T-helper 9 cell (primary cell): ENCODE results near the gene EPHB4.

Source experiments
- DNase-seq: peaks from one replicate; pipeline ENCODE4 v3.0.0-alpha.2; 2020

The EPHB4 gene

DNA sequence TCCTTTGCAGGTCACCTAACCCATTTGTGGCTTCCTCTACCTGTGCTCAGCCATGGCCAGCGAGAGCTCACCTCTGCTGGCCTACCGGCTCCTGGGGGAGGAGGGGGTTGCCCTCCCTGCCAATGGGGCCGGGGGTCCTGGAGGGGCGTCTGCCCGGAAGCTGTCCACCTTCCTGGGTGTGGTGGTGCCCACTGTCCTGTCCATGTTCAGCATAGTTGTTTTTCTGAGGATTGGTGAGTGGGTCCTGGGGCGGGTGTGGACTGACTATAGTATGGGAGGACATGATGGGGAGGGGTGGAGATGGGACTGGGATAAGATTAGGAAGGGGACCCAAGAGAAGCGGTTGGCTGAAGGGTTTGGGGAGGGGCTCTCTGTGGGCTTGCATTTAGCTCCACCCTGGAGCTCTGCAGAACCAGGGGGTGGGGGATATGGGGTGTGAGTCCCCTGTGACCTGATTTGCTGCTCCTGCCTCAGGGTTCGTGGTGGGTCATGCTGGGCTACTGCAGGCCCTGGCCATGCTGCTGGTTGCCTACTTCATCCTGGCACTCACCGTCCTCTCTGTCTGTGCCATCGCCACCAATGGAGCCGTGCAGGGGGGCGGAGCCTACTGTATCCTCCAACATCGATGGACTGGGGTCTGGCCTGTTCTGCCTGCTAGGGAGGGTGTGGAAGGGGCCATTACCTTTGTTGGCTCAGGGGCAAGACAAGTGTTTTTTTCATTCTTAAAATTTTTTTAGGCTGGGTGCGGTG lies 27.0 kb upstream of the EPHB4 start:
- no peak for DNase-seq

- DNase-seq: peak; percentile 79
These were observed 24.9 kb upstream of the EPHB4 start, which contains the start of gene SLC12A9 for GRCh38 chr7:100852048-100852872. SLC12A9 (plus strand) TSS chr7:100852713; CDS start chr7:100854198, 1,485 bp downstream.

DNA sequence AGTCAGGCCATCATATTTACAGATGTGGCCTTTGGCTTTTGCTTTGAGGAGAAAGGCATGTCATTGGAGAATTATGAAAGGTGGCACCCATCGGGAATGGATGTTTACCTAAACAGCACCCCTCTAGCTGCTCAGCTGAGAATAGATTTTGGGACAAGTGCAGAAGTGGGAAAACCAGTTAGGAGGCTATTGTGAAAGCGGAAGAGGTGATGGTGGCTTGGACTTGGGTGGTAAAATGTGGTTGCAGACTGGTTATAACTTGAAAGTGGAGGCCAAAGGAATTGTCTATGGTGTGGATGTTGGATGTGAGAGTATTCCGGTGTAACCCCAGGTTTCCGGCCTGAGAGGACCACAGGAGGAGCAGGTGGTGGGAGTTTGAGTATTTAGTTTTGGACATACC lies 20.0 kb upstream of the EPHB4 start:
- no peak for DNase-seq

- no peak for DNase-seq
These were observed 13.3 kb upstream of the EPHB4 start for GRCh38 chr7:100840470-100841100.

DNA sequence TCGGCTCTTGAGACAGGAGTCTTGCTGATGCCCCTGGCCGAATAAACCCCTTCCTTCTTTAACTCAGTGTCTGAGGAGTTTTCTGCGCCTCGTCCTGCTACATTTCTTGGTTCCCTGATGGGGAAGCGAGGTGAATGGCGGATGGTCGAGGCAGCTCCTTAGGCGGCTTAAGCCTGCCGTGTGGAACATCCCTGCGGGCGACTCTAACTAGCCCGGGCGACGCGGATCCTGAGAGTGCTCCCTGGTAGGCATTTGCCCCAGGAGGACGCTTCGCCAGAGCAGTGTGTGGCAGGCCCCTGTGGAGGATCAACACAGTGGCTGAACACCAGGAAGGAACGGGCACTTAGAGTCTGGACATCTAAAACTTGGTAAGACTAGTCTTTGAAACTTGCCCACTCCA lies 12.0 kb upstream of the EPHB4 start:
- no peak for DNase-seq

GRCh38 chr7:100837099-100837836 lies 9.9 kb upstream of the EPHB4 start:
- peak; percentile 55 for DNase-seq

DNA sequence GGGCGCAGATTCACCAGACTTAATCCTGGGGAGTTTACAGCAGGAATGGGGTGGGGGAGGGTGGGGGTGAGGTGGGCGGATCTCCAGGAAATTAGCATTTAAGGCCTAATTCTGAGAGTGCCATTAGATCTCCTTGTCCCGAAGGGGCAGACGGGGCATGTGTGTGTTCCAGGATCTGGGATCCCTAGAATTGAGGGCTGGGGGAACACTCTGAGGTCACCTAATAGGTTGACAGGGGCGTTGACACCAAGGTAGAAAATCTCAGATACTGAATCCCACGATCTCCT lies 9.4 kb upstream of the EPHB4 start:
- DNase-seq: no peak

DNA sequence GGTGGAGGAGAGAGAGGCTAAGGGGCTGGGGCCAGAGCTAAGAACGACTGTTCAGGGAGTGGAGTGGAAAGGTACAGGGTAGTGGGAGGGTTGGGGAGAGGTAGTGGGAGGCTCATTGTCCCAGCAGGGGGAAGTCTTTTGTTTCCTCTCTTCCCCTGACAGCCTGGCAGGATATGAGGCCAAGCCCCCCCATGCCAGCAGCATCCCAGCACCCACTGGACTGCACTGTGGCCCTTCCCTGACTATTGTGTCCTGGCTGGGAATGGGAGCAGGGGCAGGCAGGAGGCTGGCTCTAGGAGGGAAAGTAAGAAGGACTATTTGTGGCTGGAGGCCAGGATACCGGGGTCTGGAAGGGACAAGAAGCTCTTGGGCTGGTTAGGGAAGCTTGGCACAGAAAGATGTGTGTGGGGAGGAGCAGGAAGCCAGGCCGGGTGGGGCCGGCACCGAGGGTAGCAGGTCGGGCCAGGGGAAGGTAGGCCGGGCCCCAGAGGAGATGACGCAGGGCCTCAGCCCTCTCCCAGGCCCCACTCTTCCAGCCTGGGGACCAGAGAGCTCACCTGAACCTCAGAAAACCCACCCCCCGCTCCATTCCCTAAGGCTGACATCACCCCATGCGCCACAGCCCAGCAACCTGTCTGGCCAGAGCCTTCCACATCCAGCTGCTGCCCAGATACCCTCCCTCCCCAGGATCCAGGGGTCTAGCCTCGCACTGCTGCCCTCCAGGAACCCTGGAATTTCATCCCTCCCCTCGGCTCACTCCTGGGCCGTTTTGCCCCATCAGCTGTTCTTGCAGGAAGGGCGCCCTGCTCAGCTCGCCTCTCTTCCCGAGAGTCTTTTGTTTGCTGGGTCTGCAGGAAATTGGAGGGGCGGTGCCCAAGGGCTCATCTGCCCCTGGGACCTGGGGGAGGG lies 8.8 kb upstream of the EPHB4 start:
- no peak for DNase-seq

- no peak for DNase-seq
These were observed 4.9 kb upstream of the EPHB4 start for GRCh38 chr7:100832281-100832633.

- DNase-seq: no peak
These were observed 3.1 kb upstream of the EPHB4 start for GRCh38 chr7:100830396-100830795.

DNA sequence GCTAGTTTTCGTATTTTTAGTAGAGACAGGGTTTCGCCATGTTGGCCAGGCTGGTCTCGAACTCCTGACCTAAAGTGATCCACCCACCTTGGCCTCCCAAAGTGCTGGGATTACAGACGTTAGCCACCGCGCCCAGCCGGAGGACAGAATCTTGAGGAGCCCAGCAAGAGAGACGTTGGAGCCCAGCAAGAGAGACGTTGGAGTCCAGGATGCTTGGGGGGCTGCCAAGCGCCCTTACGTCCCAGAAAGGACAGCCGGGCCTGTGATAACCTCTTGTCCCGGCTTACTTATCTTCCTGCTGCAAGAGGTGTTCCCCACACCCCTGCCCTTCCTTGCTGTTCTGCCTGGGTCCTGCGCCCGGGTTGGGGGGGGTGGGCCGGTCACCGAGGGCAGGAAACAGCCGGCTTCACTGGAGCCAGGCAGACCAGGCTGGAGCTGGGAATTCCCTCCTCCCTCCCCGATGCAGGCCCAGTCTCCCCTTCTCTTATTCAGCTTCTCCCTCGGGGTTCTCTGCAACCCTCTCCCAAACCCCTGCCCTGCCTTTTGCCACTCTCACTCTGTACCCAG lies 1.9 kb upstream of the EPHB4 start:
- no peak for DNase-seq

DNA sequence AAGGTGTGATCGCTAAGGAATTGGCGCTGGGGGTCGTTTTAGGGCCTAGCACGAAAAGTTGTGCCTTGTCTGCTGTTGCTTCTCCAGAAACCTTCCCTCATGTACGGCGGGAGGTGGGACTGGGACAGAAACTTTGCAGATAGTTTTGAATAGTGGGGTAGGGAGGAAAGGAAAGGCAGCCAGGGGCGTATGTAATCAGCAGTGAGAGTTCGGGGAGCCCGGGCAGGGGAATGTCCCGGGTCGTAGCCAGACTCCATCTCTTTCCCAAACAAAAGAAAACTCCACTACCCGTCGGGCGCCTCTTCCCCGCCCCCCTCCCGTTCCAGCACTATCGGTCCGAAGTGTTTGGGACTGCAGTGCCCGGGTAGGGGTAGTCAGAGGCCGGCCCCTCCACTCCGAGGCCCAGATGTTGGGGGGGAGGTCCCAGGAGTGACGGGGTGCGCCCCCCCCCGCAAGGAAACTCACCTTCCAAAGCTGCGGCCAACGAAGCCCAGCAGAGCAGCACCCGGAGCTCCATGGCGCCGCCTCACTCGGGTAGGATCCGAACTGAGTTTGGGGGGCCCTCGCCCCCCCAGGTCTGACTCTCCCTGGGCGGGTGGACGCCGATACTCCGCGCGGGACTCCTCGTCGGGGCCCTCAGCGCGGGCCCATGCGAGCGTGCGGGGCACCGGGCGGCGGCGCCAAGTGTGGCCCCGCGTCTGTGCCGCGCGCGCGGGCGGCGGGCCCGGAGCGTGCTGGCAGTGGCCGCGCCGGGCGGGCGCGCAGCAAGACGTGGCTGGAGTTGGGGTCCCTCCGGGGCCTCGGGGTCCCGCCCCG lies 601 bp downstream of the EPHB4 start:
- DNase-seq: no peak

DNA sequence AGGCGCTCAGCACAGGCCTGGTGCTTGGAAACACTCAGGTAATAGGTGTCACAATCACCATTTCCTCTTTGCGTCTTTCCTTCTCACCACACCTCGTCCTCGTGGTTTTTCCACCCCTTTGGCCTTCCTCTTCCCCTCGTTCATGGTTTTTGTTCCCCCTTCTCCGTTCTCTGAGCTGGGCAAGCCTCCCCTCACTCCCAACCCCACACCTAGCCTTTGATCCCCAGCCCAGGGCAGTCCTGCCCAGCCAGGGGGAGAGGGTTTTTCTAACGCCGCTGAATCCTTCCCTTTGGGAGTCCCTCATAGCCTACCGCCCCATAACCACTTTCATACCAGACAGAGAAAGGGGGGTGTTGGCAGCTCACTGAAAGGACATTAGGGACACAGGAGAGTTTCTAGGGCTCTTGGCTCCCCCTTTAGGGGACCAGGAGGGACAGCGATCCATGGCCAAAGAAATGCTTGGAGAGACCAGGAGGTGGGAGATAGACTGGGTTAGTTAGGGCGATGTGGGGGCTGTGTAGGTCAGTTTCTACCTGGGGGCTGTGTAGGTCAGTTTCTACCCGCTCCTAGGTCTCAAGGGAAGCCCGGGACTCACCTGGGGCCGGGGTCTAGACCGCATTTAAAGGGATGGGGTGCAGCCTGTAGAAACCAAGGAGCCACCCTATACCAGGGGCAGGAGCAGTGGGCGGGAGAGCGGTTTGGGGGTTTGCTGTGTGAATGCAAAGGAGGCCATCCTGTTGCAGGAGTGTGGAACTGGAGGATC lies 1.4 kb downstream of the EPHB4 start:
- no peak for DNase-seq

DNA sequence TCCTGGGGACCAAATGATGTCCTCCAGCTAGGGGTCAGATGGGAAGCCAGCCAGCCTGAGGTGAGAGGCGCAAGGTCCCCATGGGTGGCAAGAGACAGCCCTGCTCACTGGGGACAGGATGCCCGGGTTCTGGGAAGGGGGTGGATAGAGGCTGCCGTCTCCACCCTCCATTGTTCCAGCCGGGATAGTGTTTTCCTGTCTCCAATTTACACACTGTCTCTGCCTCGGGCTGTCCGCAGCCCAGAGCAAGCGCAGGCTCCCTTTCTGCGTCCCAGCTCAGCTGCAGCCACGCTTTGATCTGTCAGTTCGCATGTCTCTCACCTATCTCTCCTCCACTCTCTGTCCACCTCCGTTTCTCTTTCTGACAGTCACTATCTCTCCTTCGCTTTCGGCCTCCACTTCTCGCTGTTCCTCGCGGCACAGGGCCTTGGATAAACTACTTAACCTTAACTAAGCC lies 2.1 kb downstream of the EPHB4 start:
- no peak for DNase-seq

DNA sequence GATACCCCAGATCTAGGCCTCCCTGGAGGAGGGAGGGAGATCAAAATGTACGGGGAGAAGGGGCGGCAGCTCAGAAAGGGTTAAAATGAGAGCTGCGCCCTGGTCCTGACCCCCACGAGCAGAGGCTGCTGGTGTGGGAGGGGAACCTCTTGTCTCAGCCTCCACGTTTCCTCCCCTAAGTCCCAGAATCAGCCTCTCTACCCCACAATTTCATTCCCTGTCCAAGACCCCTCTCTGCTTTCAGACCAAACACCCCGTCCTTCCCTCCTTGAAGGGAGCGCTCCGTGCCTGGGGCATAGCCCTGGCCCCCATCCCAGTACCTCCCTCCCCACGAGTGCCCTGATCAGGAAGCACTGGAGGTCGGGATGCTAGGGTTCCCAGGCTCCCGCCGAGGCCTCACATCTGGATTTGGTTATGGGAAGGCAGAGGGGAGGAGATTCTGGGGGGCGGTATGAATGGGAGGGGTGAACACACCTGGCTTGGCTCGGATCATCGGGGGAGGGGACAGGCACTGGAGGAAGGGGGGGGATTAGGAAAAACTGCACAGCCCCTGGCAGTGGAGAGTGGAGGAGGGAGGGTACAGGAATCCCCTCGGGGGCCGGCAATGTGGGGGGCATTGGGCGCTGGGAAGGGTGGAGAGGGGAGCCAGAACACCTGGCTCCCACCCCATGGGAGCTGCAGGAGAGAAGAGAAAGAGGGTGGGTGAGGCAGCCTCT lies 2.7 kb downstream of the EPHB4 start:
- DNase-seq: no peak

- DNase-seq: no peak
These were observed 3.8 kb downstream of the EPHB4 start for GRCh38 chr7:100823534-100823933.

- DNase-seq: no peak
These were observed 4.2 kb downstream of the EPHB4 start for GRCh38 chr7:100823140-100823525.

DNA sequence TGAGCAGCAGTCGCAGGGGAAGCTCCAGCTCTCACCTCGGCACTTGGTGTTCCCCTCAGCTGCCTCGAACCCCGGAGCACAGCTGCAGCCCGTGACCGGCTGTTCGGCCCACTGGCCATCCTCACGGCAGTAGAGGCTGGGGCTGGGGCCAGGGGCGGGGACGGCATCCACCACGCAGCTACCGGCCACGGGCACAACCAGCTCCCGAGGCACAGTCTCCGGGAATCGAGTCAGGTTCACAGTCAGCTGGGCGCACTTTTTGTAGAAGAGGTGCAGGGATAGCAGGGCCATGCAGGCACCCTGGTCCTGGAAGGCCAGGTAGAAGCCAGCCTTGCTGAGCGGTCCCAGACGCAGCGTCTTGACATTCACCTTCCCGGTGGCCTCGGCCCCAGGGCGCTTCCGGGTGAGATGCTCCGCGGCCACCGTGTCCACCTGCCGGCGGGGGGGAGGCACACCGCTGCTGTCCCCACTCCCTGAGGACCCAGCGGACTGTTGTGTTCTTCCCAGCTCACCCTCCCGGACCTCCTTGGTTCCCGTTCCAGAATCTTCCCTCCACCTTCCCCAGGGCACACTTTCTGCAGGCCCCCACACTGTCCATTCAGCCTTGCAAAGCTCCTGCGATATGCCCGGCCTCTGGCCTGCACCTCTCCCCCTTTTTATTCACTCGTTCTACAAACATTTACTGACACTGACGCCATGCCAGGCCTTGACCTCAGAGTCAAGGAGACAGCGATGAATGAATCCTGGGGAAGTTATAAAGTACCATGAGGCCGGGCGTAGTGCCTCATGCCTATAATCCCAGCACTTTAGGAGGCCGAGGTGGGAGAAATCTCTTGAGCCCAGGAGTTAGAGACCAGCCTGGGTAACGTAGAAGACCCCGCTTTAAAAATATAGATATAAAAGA lies 4.8 kb downstream of the EPHB4 start:
- DNase-seq: no peak
